Stomach (tissue), 4 donors: ENCODE results near the gene MRPL9.

Source experiments
- EP300 ChIP-seq: sonication (generic); formaldehyde crosslinking; IDR thresholded peaks from one replicate; pipeline ENCODE4 v1.6.1; 2017; ENCODE audit warnings: antibody characterized with exemption
- POLR2A ChIP-seq, 4 donors: fragments of 450-650 bp; IDR thresholded peaks; one replicate each; pipeline ENCODE4 v1.6.1; 2016; ENCODE audit warnings: antibody characterized with exemption in 4 of 4, control low read depth in 2 of 4, mild to moderate bottlenecking in 1 of 4, moderate library complexity in 1 of 4
- POLR2AphosphoS5 ChIP-seq, 3 donors: sonication (generic); formaldehyde crosslinking; IDR thresholded peaks; one replicate each; pipeline ENCODE4 v1.6.1; 2016; ENCODE audit warnings: antibody characterized with exemption in 3 of 3
- TF ChIP-seq, protein P1 (sequence below), 7 experiments: fragments of 450-650 bp in 4 of 7; fragments of 200-600 bp in 3 of 7; sonication (generic) in 3 of 7; IDR thresholded peaks; one replicate each; pipeline ENCODE4 v1.5.1; 2016 to 2019; ENCODE audit warnings: antibody characterized with exemption in 7 of 7, control low read depth in 2 of 7, mild to moderate bottlenecking in 1 of 7

DNA sequence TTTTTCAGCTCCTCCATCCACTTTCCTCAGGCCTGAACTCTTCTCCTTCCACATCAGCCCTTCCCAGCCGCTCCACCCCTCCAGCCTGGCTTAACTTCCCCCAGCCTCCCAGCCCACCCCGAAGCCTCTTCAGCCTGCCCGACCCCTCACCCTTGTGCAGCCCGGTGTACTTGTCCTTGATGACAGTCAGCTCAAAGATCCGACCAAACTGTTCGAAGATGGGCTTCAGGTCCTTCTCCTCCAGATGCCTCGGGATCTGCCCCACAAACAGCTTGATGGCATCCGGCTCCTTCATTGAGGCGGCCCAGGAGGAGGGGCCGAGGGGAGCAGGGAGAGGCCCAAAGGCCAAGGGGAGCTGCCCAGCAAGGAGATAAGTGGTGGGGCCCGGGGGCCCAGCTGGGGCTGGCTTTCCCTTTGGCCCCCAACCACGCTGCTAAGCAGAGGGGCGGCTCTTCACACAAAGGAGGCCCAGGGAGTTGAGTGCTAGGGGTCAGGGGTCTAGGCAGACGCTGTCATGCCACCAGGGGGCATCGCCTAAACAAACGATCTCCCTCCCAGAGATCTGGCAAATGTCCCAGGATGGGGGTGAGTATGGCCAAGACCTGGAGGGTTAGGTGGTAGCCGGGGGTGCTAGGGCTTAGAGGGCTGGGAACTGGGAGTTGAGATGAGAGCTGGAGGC, 47.4 kb downstream of the MRPL9 start:
- TF ChIP-seq, protein P1, sequence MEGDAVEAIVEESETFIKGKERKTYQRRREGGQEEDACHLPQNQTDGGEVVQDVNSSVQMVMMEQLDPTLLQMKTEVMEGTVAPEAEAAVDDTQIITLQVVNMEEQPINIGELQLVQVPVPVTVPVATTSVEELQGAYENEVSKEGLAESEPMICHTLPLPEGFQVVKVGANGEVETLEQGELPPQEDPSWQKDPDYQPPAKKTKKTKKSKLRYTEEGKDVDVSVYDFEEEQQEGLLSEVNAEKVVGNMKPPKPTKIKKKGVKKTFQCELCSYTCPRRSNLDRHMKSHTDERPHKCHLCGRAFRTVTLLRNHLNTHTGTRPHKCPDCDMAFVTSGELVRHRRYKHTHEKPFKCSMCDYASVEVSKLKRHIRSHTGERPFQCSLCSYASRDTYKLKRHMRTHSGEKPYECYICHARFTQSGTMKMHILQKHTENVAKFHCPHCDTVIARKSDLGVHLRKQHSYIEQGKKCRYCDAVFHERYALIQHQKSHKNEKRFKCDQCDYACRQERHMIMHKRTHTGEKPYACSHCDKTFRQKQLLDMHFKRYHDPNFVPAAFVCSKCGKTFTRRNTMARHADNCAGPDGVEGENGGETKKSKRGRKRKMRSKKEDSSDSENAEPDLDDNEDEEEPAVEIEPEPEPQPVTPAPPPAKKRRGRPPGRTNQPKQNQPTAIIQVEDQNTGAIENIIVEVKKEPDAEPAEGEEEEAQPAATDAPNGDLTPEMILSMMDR (IDR thresholded peaks at IDR 0.05), result no peak
- no peak for TF ChIP-seq POLR2AphosphoS5 (IDR thresholded peaks at IDR 0.05)
- TF ChIP-seq POLR2A (IDR thresholded peaks at IDR 0.05), result no peak
- TF ChIP-seq EP300, result no peak
